GM21367 (cell line): ENCODE data around the gene FDPS.
A peak's percentile ranks its signal among the peaks of the same experiment; 100 is the strongest.

ENCODE experiments used
- ATAC-seq: cut with Tn5 transposase; IDR thresholded peaks from one replicate; pipeline ENCODE4 v1.9.1; 2021; ENCODE audit not compliant: unreplicated experiment

Gene FDPS

GRCh38 chr1:155308493-155309422 lies at the start of gene FDPS:
FDPS (plus strand) TSS chr1:155308866; CDS start chr1:155309790, 924 bp downstream.
- ATAC-seq: peak; percentile 88

DNA sequence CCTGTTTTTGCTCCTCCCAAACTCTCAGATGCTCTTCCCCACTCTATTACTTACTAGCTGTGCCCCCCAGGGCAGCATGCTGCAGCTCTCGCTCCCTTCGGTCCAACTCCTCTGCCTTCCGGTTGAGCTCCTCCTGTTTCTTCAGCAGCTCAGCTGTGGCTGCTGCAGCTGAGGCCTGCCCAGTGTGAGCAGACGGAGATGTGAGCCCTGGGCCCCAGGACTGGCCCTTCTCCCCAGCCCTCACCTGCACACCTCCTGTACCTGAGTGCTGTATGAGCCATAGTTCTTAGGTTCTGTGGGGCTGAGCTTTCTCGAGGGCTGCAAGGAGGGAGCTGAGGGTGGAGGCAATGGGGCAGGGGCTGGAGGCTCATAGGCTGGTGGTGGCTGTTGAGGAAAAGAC lies 48.4 kb upstream of the FDPS start:
- ATAC-seq: no peak

GRCh38 chr1:155261493-155261851 lies 47.2 kb upstream of the FDPS start:
- ATAC-seq: no peak

GRCh38 chr1:155261852-155262673 lies 46.6 kb upstream of the FDPS start, which contains the start of gene SCAMP3:
SCAMP3 (minus strand) TSS chr1:155262360; CDS start chr1:155262151, 209 bp downstream.
- peak; percentile 81 for ATAC-seq

DNA sequence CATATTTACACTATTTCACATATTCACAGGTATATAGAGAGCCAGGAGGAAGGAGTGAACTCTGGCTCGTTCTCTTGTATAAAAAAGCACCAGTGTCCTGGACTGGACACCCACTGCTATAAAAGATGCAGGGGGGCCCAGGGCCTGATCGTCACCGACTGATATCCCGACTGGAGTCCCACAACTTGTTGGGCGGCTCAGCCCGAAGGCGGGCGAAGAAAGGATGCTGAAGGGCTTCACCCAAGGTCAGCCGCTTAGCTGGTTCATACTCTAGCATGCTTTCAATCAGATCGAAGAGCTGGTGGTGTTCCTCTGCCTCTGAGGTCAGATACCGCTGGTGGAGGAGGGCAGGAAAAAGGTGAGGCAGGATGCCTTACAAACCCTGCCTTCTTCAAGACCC lies 45.6 kb upstream of the FDPS start:
- no peak for ATAC-seq

DNA sequence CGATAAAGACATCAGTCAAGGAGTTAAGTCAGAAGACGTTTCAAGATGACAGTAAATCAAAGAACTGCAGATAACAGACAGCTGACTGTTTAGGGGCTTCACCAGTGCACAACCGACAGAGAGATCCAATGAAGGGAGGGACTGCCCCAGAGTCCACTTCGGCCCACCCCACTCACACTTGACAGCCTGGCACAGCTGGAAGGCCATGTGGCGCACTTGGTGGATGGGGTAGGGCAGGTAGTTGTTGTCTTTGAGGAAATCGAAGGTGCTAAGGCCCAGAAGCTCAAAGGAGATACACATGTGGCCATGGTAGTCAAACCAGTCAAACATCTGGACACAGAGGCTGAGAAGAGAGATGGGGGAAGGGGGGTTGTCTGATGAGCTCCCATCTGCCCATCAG lies 42.1 kb upstream of the FDPS start:
- ATAC-seq: no peak

GRCh38 chr1:155267373-155267772 lies 41.3 kb upstream of the FDPS start:
- no peak for ATAC-seq

DNA sequence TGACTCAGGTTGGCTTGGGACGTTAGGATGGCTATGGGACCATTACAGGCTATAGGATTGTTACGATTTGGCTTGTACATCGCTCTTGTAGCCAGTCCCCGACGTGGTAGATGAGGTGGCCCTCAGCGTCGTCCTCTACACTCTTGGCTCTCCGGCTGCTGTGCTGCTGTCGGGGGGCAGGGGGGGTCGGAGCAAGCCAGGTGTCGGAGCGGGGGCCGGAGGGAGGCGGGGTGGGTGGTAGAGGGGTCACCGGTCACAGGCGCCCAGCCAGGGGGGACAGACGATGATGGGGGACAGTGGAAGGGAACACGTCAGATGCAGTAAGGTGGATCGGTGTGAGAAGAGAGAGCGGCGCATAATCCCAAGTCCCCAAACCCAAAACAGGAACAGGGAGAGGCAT lies 40.0 kb upstream of the FDPS start:
- no peak for ATAC-seq

DNA sequence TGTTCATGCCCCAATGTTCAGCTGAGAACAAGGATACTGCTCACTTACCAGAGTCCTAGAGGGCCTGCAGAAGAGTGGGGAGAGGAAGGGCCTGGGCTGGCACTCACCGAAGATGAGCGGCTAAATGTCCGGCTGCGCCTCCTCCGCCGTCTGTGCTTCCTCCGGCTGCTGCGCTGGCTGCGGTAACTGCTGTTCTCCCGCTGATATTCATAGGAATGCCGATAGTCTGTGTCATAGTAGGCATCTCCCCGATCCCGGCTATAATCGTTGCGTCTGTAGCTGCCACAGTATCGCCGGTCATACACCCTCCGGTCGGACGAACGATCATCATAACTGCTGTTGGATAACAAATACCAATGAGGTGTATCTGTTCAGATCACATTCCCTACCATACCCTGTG lies 39.3 kb upstream of the FDPS start:
- no peak for ATAC-seq

DNA sequence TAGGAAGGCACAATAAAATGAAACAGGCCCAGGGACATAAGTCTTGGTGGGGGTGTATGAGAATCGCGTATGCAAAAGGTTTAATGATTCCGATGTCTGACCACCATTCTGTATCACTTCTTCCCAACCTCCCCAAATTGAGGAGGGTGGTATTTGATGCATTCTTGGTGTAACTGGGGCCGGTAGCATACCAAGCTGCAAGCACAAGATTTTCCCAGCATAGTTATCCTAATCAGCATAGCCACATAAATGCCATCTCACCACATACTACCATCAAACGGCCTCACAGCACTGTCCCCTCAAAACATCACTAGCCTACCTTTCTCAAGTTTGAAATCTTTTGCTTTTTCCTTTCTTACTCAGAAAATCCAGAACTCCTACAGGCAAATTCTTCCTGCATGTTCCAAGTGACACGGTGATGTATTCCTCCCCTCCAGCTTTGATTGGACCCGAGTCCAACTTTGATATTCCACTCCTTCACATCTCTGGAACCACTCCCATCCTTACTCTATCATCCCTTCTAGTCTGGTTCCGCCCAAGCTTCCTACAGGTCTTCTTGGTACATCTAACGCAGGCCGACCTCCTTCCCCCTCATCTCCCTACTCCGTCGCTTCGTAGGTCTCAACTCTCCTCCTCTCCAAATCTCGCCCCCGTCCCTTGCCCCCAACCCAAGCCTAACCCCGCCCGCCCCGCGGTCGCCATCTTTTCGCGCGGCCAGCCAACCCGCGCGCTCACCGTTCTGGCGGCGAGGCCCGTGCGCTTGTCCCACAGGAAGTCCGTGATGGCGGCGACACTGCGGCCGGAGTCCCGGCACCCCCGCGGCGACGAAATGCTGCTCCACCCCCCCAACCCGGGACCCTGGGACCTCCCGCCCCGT lies 36.0 kb upstream of the FDPS start:
- peak; percentile 17 for ATAC-seq

- peak; percentile 74 for ATAC-seq
Observed at GRCh38 chr1:155273343-155274245, 35.1 kb upstream of the FDPS start, which contains the start of gene CLK2. CLK2 (minus strand) TSS chr1:155273504; CDS start chr1:155270977, 2,527 bp downstream.

DNA sequence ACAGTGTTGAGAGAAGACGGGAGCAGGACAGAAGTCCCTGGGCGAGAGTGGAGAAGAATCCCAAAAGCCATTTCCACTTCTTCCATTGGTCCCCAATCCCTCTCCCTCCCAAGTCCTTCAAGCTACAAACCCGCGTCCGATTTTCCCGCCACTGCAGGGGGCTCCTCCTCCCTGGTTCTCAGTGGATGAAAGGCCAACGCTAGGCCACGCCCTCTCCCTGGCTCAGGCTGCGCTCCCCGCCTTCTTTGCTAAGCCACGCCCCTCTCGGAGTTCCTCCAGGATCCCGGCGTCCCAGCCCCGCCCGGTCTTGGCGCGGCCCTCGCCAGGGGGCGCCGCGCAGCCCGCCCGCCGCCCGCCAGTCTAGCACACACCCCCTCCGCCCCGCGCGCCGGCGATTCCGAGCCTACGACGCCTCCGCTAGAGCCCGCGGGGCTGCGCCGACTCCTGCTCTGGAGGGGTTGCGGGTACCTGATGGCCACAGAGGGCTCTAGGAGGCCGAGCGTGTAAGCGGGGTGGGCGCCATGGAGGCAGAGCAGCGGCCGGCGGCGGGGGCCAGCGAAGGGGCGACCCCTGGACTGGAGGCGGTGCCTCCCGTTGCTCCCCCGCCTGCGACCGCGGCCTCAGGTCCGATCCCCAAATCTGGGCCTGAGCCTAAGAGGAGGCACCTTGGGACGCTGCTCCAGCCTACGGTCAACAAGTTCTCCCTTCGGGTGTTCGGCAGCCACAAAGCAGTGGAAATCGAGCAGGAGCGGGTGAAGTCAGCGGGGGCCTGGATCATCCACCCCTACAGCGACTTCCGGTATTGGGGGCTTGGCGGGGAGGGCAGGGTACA lies 31.4 kb upstream of the FDPS start, which contains the start of gene HCN3:
Gene HCN3 (plus strand): TSS at position 394 of the 832 bp plus-strand sequence. CDS start 128 bp downstream, at position 522.
- ATAC-seq: peak; percentile 49

DNA sequence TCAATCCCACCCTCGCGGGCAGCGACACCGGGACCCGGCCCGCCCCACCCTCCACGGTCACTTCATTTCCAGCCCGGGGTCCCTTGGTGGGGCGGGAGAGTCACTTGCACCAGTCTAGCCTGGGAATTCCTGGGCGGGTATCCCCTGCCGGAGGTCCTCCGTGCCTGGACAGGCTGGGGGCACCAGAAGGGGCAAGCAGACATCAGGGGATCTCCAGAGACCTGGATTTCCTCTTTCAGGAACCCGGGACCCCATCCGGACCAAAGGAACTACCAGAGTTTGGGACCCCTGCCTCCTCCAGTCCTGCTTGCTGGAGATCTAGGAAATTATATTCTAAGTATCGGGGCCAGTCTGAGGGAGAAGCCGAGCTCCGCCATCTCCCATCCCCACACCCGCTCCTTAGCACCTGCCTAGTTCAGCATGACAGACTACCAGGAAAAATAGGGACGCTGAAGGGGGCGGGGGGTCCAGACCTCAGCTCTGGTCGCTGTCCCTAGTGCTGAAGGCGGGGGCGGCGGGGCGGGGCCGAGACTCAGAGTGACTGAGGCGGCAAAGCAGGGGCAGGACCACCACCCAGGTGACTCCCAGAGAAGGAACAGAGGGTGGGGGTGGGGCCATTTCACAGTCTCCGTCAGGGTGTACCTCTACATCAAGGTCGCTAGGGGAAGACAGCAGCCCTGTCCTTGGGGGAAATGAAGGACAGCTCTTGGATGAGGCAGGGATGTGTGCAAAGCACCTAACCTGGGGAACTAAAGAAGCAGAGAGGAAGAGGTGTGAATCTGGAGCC lies 30.6 kb upstream of the FDPS start:
- no peak for ATAC-seq

- no peak for ATAC-seq
Observed at GRCh38 chr1:155278689-155279160, 29.9 kb upstream of the FDPS start.

GRCh38 chr1:155279268-155279667 lies 29.4 kb upstream of the FDPS start:
- ATAC-seq: no peak

DNA sequence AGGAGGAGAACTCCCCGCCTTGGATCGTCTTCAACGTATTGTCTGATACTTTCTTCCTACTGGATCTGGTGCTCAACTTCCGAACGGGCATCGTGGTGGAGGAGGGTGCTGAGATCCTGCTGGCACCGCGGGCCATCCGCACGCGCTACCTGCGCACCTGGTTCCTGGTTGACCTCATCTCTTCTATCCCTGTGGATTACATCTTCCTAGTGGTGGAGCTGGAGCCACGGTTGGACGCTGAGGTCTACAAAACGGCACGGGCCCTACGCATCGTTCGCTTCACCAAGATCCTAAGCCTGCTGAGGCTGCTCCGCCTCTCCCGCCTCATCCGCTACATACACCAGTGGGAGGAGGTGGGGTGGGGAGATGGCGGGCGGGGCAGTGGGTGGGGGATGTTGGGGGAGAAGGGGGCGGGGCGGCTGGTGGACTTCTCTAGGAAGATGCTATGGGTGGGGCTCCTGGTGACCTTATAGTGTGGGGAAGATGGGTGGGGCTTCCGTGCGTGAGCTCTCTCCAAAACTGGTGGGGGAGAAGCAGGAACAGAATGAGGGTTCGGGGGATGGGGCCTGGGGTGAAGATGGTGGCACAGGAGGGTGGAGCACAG lies 26.1 kb upstream of the FDPS start:
- no peak for ATAC-seq

GRCh38 chr1:155284476-155284875 lies 24.2 kb upstream of the FDPS start:
- no peak for ATAC-seq
